Measurements from ENCODE around the gene MR1.

The MR1 gene

GRCh38 chr1:181033799-181034451, at the start of gene MR1:
Gene MR1 (plus strand): TSS chr1:181033983. CDS start chr1:181034008, 25 bp downstream.
- no peaks in the 10 kb centered on the region for H3K9me3 ChIP-seq (ENCODE audit: control insufficient read depth, insufficient read depth, low read length)
- H3K9ac ChIP-seq (ENCODE audit: low read depth, low read length) = no peak within 1 kb of the TSS
- no peaks in the 10 kb centered on the region for H3K36me3 ChIP-seq (ENCODE audit: insufficient read depth, low read length)
- no peaks in the 10 kb centered on the region for H3K4me1 ChIP-seq (ENCODE audit: insufficient read depth, low read length)

GRCh38 chr1:180988253-180988752, 45.5 kb upstream of the MR1 start:
- Histone ChIP-seq H3K4me1 (ENCODE audit: insufficient read depth, low read length) (no peaks in the 10 kb centered on the region), H3K36me3 (ENCODE audit: insufficient read depth, low read length) (peaks cover 29% of the 10 kb centered on the region), H3K9ac (ENCODE audit: low read depth, low read length) (no peak overlapping the region), H3K9me3 (ENCODE audit: control insufficient read depth, insufficient read depth, low read length) (no peaks in the 10 kb centered on the region)

- Histone ChIP-seq H3K9ac (ENCODE audit: low read depth, low read length) (no peak overlapping the region), H3K36me3 (ENCODE audit: insufficient read depth, low read length) (peaks cover 12% of the 10 kb centered on the region), H3K4me1 (ENCODE audit: insufficient read depth, low read length) (no peaks in the 10 kb centered on the region), H3K9me3 (ENCODE audit: control insufficient read depth, insufficient read depth, low read length) (no peaks in the 10 kb centered on the region)
These were observed 39.5 kb upstream of the MR1 start for GRCh38 chr1:180994262-180994661.

GRCh38 chr1:180997843-180998504, 35.8 kb upstream of the MR1 start:
- no peaks in the 10 kb centered on the region; the same call in none of the 2 replicates for H3K36me3 ChIP-seq (ENCODE audit: insufficient read depth, low read length)

GRCh38 chr1:181001091-181001780, 32.5 kb upstream of the MR1 start:
- H3K9me3 ChIP-seq (ENCODE audit: control insufficient read depth, insufficient read depth, low read length) = no peaks in the 10 kb centered on the region
- H3K36me3 ChIP-seq (ENCODE audit: insufficient read depth, low read length) = peaks cover 8% of the 10 kb centered on the region; the same call in 1 of the 2 replicates
- no peak overlapping the region for H3K9ac ChIP-seq (ENCODE audit: low read depth, low read length)
- no peaks in the 10 kb centered on the region for H3K4me1 ChIP-seq (ENCODE audit: insufficient read depth, low read length)

More at GRCh38 chr1:180997843-180998504, 35.8 kb upstream of the MR1 start:
- H3K4me1 ChIP-seq (ENCODE audit: insufficient read depth, low read length) = no peaks in the 10 kb centered on the region
- H3K9ac ChIP-seq (ENCODE audit: low read depth, low read length) = no peak overlapping the region
- no peaks in the 10 kb centered on the region for H3K9me3 ChIP-seq (ENCODE audit: control insufficient read depth, insufficient read depth, low read length)

GRCh38 chr1:181002582-181003172, 31.1 kb upstream of the MR1 start:
- no peaks in the 10 kb centered on the region for H3K9me3 ChIP-seq (ENCODE audit: control insufficient read depth, insufficient read depth, low read length)
- no peak overlapping the region for H3K9ac ChIP-seq (ENCODE audit: low read depth, low read length)
- peaks cover 8% of the 10 kb centered on the region; the same call in 1 of the 2 replicates for H3K36me3 ChIP-seq (ENCODE audit: insufficient read depth, low read length)
- no peaks in the 10 kb centered on the region for H3K4me1 ChIP-seq (ENCODE audit: insufficient read depth, low read length)

GRCh38 chr1:181010789-181011188, 23.0 kb upstream of the MR1 start:
- Histone ChIP-seq H3K9me3 (ENCODE audit: control insufficient read depth, insufficient read depth, low read length) (no peaks in the 10 kb centered on the region), H3K9ac (ENCODE audit: low read depth, low read length) (no peak overlapping the region), H3K4me1 (ENCODE audit: insufficient read depth, low read length) (no peaks in the 10 kb centered on the region), H3K36me3 (ENCODE audit: insufficient read depth, low read length) (no peaks in the 10 kb centered on the region)

GRCh38 chr1:181011301-181012202, 22.2 kb upstream of the MR1 start:
- no peaks in the 10 kb centered on the region for H3K9me3 ChIP-seq (ENCODE audit: control insufficient read depth, insufficient read depth, low read length)
- H3K4me1 ChIP-seq (ENCODE audit: insufficient read depth, low read length) = no peaks in the 10 kb centered on the region
- no peak overlapping the region for H3K9ac ChIP-seq (ENCODE audit: low read depth, low read length)
- no peaks in the 10 kb centered on the region for H3K36me3 ChIP-seq (ENCODE audit: insufficient read depth, low read length)

GRCh38 chr1:181012203-181012745, 21.5 kb upstream of the MR1 start:
- H3K4me1 ChIP-seq (ENCODE audit: insufficient read depth, low read length) = no peaks in the 10 kb centered on the region
- H3K9ac ChIP-seq (ENCODE audit: low read depth, low read length) = no peak overlapping the region
- no peaks in the 10 kb centered on the region for H3K36me3 ChIP-seq (ENCODE audit: insufficient read depth, low read length)
- H3K9me3 ChIP-seq (ENCODE audit: control insufficient read depth, insufficient read depth, low read length) = no peaks in the 10 kb centered on the region

GRCh38 chr1:181013144-181013543, 20.6 kb upstream of the MR1 start:
- H3K4me1 ChIP-seq (ENCODE audit: insufficient read depth, low read length) = no peaks in the 10 kb centered on the region
- no peak overlapping the region for H3K9ac ChIP-seq (ENCODE audit: low read depth, low read length)
- no peaks in the 10 kb centered on the region for H3K9me3 ChIP-seq (ENCODE audit: control insufficient read depth, insufficient read depth, low read length)
- H3K36me3 ChIP-seq (ENCODE audit: insufficient read depth, low read length) = no peaks in the 10 kb centered on the region

GRCh38 chr1:181014477-181015250, 19.1 kb upstream of the MR1 start:
- Histone ChIP-seq H3K4me1 (ENCODE audit: insufficient read depth, low read length) (no peaks in the 10 kb centered on the region), H3K9me3 (ENCODE audit: control insufficient read depth, insufficient read depth, low read length) (no peaks in the 10 kb centered on the region), H3K9ac (ENCODE audit: low read depth, low read length) (no peak overlapping the region), H3K36me3 (ENCODE audit: insufficient read depth, low read length) (no peaks in the 10 kb centered on the region)

- H3K9me3 ChIP-seq (ENCODE audit: control insufficient read depth, insufficient read depth, low read length) = no peaks in the 10 kb centered on the region
- H3K9ac ChIP-seq (ENCODE audit: low read depth, low read length) = no peak overlapping the region
- no peaks in the 10 kb centered on the region for H3K4me1 ChIP-seq (ENCODE audit: insufficient read depth, low read length)
- no peaks in the 10 kb centered on the region for H3K36me3 ChIP-seq (ENCODE audit: insufficient read depth, low read length)
These were observed 18.6 kb upstream of the MR1 start for GRCh38 chr1:181015251-181015615.

GRCh38 chr1:181016563-181016962, 17.2 kb upstream of the MR1 start:
- Histone ChIP-seq H3K9me3 (ENCODE audit: control insufficient read depth, insufficient read depth, low read length) (no peaks in the 10 kb centered on the region), H3K4me1 (ENCODE audit: insufficient read depth, low read length) (no peaks in the 10 kb centered on the region; the same call in 1 of the 2 replicates), H3K9ac (ENCODE audit: low read depth, low read length) (no peak overlapping the region), H3K36me3 (ENCODE audit: insufficient read depth, low read length) (no peaks in the 10 kb centered on the region)

All from ES-I3 (cell line).